Fibroblast of villous mesenchyme (primary cell): Measurements from ENCODE around the gene LRIG2. TPM values are rescaled to one million over a fixed set of nuclear protein-coding genes. Genes with fewer than 3 reads are reported as not detected.

Experiments used
- DNase-seq: peaks from one replicate; pipeline ENCODE4 v3.0.0-alpha.2; 2010; ENCODE audit warnings: low read depth
- H3K4me3 ChIP-seq: 2 replicates; pipeline ENCODE4 v1.5.1; 2011; ENCODE audit warnings: low read depth, mild to moderate bottlenecking, low read length
- total RNA-seq: library from RNA; depleted of rRNA; stranded (reverse); fragments of >200 nt; gene quantifications from 2 replicates; pipeline ENCODE4 v1.2.3, GENCODE V29; 2012
- TF ChIP-seq, protein P1 (sequence below): IDR thresholded peaks from 2 replicates; pipeline ENCODE4 v1.5.1; 2012; ENCODE audit warnings: low read depth, mild to moderate bottlenecking, low read length; ENCODE audit not compliant: insufficient read depth

The LRIG2 gene
- total RNA-seq, 1 donor = 18.1 TPM

DNA sequence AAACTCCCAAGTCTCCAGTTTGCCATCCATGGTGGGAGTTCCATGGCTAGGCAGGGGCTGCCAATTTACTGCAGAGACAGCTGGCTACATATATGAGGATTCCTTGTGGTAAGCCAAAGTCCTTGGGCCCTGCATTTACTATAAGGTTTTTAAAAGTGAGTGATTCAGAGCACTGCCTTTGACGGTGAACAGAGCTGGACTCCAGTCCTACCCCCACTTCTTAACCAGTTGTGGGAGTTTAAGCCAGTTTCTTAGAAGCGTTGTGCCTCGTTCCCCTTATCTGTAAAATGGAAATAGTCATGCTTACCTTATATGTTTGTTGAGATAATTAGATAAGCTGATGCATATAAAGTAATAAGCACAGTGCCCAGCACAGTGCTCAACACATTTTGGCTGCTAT is 64.6 kb downstream of the LRIG2 start:
- TF ChIP-seq, protein P1, sequence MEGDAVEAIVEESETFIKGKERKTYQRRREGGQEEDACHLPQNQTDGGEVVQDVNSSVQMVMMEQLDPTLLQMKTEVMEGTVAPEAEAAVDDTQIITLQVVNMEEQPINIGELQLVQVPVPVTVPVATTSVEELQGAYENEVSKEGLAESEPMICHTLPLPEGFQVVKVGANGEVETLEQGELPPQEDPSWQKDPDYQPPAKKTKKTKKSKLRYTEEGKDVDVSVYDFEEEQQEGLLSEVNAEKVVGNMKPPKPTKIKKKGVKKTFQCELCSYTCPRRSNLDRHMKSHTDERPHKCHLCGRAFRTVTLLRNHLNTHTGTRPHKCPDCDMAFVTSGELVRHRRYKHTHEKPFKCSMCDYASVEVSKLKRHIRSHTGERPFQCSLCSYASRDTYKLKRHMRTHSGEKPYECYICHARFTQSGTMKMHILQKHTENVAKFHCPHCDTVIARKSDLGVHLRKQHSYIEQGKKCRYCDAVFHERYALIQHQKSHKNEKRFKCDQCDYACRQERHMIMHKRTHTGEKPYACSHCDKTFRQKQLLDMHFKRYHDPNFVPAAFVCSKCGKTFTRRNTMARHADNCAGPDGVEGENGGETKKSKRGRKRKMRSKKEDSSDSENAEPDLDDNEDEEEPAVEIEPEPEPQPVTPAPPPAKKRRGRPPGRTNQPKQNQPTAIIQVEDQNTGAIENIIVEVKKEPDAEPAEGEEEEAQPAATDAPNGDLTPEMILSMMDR = no peak
- no peak for DNase-seq

DNA sequence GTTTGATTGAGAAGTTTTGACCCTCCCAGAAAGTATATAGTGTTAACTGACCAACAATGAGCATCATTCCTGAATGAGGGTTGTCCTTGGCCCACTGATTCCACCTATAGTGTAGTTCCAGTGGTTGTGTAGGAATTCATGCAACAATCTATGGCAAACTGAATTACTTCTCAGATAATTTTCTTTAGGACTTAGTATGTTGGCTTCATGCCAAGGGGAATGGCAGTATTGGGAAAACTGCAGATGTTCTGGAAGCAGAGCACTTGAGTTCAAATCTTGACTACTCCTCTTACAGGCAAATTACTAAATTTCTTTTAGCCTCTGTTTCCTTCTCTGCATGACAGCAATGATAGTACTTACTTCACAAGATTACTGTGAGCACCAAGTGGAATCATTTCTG is 65.8 kb downstream of the LRIG2 start:
- TF ChIP-seq, protein P1 = no peak
- no peak overlapping the region for H3K4me3 ChIP-seq
- DNase-seq = no peak

More for the DNA sequence above, 64.6 kb downstream of the LRIG2 start:
- no peak overlapping the region for H3K4me3 ChIP-seq

DNA sequence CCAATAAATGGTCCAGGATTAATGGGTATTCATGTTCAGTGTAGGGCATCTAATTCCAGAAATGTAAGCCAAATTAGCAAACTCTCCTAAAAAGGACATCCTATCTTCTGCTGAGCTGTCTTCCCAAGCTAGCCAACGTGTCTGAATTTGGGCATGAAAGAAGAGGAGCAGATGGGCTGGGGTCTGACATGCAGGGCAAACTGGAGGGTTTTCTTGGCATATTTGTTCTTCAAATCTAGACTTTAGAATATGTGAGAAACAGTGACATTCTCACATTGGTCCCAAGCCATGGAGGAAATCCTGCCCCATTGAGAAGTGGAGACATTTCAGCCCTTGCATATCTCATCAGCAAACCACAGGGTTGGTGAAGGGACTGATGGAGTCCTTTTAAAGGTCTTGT is 67.2 kb downstream of the LRIG2 start:
- no peak for DNase-seq
- TF ChIP-seq, protein P1 = no peak
- H3K4me3 ChIP-seq = no peak overlapping the region

DNA sequence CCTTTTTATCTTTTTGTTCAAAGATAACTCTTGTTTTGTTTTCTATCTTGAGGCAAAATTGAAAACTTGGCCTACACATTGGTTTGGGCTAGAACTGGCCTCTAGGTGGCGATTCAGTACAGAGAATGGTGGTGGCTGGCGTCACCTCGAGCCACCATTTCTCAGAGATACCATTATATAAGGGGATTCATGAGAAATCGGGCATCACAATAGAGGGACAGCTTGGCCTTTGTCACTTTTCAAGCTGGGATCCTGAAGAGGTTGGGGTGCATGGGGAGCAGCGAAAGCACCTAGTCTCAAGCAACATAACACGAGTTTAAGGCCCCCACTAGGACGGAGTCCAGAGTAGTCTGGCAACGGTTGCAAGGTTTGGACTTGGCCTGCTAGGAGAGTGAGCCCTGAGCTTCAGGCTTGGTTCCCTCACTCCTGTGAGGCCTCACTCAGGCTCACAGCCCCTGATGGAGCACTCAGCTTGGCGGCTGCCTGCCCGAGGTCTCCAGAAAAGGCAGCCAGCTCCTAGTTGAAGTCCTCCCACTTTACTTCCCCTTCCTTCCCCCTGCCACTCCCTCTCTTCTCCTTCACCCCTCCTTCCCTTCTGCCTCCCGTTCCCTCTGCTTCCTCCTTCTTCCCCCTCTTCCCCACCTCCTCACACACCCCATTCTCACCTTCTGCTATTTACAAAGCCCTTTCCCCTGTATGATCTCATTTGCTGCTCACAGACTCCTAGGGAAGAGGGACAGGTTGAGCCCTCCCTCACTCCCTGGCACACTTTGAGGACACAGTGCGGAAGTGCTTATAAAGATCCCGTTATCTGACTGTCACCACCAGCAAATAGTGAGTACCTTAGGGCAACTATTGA is 67.8 kb downstream of the LRIG2 start:
- no peak overlapping the region for H3K4me3 ChIP-seq
- peak; percentile 66 for DNase-seq
- TF ChIP-seq, protein P1 = peak; percentile 85

DNA sequence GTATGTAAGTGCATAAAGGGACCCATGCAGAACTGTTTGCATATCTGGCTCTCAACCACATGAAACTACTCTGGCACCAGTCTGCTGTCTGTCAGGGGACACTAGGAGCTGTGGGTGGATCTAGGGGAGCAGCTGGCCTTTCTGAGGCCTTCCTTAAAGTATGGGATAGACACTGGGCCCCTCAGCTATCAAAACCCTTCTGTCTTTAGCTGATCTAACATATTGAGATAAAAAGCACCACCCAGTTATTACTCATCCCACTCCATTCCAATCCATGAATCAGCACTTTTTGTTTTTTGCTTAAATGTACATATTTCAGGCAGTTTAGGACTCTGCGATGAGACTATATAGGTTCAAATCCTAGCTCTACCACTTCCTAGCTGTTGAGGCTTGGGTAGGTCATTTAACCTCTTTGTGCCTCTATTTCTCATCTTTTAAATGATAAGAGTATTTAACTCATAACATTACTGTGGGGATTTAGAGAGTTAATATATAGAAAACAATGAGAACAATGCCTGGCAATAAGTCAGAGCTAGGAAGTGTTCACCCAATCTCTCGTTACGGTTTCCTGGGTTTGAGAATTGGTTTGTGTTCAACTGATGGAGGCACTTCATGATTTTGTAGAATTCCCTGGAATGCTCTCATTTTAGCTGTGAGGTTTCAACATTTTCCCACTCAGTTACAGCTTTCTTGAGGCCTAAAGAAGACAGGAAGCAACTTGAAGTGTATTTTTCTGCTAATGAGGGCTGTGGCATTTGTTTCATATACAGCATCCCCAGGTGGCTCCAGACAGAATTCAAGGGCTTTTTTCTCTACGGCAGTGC is 68.9 kb downstream of the LRIG2 start:
- TF ChIP-seq, protein P1 = no peak
- H3K4me3 ChIP-seq = no peak overlapping the region
- DNase-seq = peak; percentile 52

DNA sequence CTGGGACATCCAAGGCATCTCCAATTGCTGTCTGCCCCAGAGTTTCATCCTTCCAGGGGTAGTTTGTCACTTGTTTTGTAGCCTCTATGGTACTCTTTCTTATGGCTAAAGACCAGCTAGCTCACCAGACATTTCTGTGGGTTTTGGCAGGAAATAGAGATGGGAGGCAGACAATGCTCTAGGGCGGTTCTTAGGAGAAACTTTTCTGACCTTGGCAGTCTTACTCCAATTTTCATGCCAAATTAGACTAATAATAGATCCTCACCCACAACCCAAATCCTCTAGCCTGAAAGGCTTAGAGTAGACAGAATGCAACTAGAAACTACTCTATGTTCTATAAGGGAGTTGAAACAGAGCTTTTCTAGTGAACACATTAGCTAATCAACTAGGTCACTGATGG is 69.8 kb downstream of the LRIG2 start:
- H3K4me3 ChIP-seq = no peak overlapping the region
- TF ChIP-seq, protein P1 = no peak
- DNase-seq = no peak
